Karpas-422 (cell line): Measurements from ENCODE around the gene WDR64. TPM values are rescaled to one million over a fixed set of nuclear protein-coding genes. Genes with fewer than 3 reads are reported as not detected.

ENCODE experiments used
- DNase-seq: peaks from one replicate; pipeline ENCODE4 v3.0.0-alpha.2; 2015
- H2AFZ ChIP-seq: fragments of 200-600 bp; sonication (generic); 2 replicates; pipeline ENCODE4 v1.6.1; 2014; ENCODE audit warnings: antibody characterized with exemption, low read length, mixed read lengths
- H3K27ac ChIP-seq: fragments of 200-600 bp; sonication (generic); 2 replicates; pipeline ENCODE4 v1.5.1; 2014; ENCODE audit warnings: mild to moderate bottlenecking, low read length, moderate library complexity
- H3K27me3 ChIP-seq: fragments of 200-600 bp; sonication (generic); 2 replicates; pipeline ENCODE4 v1.6.1; 2014; ENCODE audit warnings: low read length, mixed read lengths
- H3K36me3 ChIP-seq: fragments of 200-600 bp; sonication (generic); 2 replicates; pipeline ENCODE4 v1.6.1; 2014; ENCODE audit warnings: low read length, mixed read lengths; ENCODE audit not compliant: insufficient read depth
- H3K4me1 ChIP-seq: fragments of 200-600 bp; sonication (generic); 2 replicates; pipeline ENCODE4 v1.6.1; 2014; ENCODE audit warnings: mild to moderate bottlenecking, low read length, mixed read lengths
- H3K4me2 ChIP-seq: fragments of 200-600 bp; sonication (generic); 2 replicates; pipeline ENCODE4 v1.6.1; 2014; ENCODE audit warnings: low read length, low read depth, mild to moderate bottlenecking; ENCODE audit not compliant: poor library complexity, severe bottlenecking
- H3K4me3 ChIP-seq: fragments of 200-600 bp; sonication (generic); 2 replicates; pipeline ENCODE4 v1.5.1; 2014; ENCODE audit warnings: mild to moderate bottlenecking, antibody characterized with exemption, low read length, mixed read lengths
- H3K79me2 ChIP-seq: fragments of 200-600 bp; sonication (generic); 2 replicates; pipeline ENCODE4 v1.6.1; 2014; ENCODE audit warnings: mild to moderate bottlenecking, low read length, mixed read lengths
- H3K9ac ChIP-seq: fragments of 200-600 bp; sonication (generic); 2 replicates; pipeline ENCODE4 v1.6.0; 2014; ENCODE audit warnings: low read length
- H3K9me2 ChIP-seq: fragments of 200-600 bp; sonication (generic), shearing (Covaris generic); replicated peaks from 2 replicates; pipeline ENCODE4 v1.6.0; 2014; ENCODE audit warnings: mild to moderate bottlenecking, low read length, moderate library complexity; ENCODE audit not compliant: insufficient read depth
- H3K9me3 ChIP-seq: fragments of 300-700, 200-600 bp; sonication (generic); 2 replicates; pipeline ENCODE4 v1.6.1; 2014; ENCODE audit warnings: low read length, mixed read lengths
- H4K20me1 ChIP-seq: fragments of 200-600 bp; sonication (generic); 2 replicates; pipeline ENCODE4 v1.6.1; 2014; ENCODE audit warnings: mild to moderate bottlenecking, antibody characterized with exemption, low read length, low read depth; ENCODE audit not compliant: insufficient read depth
- total RNA-seq: library from RNA; depleted of rRNA; stranded (reverse); fragments of >200 nt; shearing (Covaris generic); gene quantifications from 2 replicates; pipeline ENCODE4 v1.2.3, GENCODE V29; 2014; ENCODE audit warnings: low replicate concordance

WDR64 gene
- total RNA-seq, 1 experiment from 2014 or later = not detected

DNA sequence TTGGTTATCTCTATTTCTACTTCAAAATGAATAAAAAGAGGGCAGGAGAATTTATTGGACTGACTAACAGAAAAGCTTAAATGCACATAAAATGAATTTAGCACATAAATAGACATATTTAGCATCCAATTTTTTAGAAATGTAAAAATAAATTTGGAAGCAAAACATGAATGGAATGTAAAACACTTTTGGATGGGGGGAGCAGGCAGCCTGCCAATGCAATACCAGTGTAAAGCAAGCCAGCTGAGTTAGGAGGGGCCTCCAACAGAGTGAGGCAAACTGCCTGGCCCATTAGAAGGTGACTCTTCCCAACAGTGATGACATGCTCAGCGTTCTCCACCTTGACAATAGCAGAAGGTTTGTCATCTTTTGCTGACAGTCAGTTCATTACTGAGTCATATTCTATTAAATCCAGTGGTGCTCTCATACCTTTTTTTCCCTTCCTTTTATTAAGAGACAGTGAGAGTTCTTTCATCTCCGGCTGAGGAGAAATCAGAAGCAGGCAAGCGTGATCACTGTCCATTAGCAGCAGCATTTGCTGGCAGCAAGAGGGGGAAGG is 176.5 kb downstream of the WDR64 start:
- no peak for DNase-seq
- Histone ChIP-seq H3K27ac (no peak overlapping the region), H3K79me2 (no peaks in the 10 kb centered on the region), H3K9me3 (no peaks in the 10 kb centered on the region), H3K4me2 (no peak overlapping the region), H4K20me1 (no peaks in the 10 kb centered on the region), H3K36me3 (no peaks in the 10 kb centered on the region), H3K4me3 (no peak overlapping the region), H3K4me1 (no peaks in the 10 kb centered on the region), H3K9me2 (no peaks in the 10 kb centered on the region), H2AFZ (no peak overlapping the region), H3K9ac (no peak overlapping the region), H3K27me3 (no peaks in the 10 kb centered on the region)

GRCh38 chr1:241829468-241829867 is 177.4 kb downstream of the WDR64 start:
- no peak for DNase-seq
- H3K36me3 ChIP-seq = no peaks in the 10 kb centered on the region
- H3K9me2 ChIP-seq = no peaks in the 10 kb centered on the region
- H3K27me3 ChIP-seq = no peaks in the 10 kb centered on the region
- no peaks in the 10 kb centered on the region for H3K4me1 ChIP-seq
- no peak overlapping the region for H2AFZ ChIP-seq
- H3K4me3 ChIP-seq = no peak overlapping the region
- no peak overlapping the region for H3K4me2 ChIP-seq
- no peaks in the 10 kb centered on the region for H3K9me3 ChIP-seq
- H4K20me1 ChIP-seq = no peaks in the 10 kb centered on the region
- no peak overlapping the region for H3K9ac ChIP-seq
- H3K79me2 ChIP-seq = no peaks in the 10 kb centered on the region
- H3K27ac ChIP-seq = no peak overlapping the region

- H3K9me3 ChIP-seq = no peaks in the 10 kb centered on the region
- no peak overlapping the region for H2AFZ ChIP-seq
- DNase-seq = peak; percentile 49
- H3K9ac ChIP-seq = no peak overlapping the region
- no peak overlapping the region for H3K4me2 ChIP-seq
- no peak overlapping the region for H3K27ac ChIP-seq
- no peaks in the 10 kb centered on the region for H4K20me1 ChIP-seq
- no peaks in the 10 kb centered on the region for H3K27me3 ChIP-seq
- H3K36me3 ChIP-seq = no peaks in the 10 kb centered on the region
- H3K4me1 ChIP-seq = no peaks in the 10 kb centered on the region
- no peaks in the 10 kb centered on the region for H3K79me2 ChIP-seq
- no peaks in the 10 kb centered on the region for H3K9me2 ChIP-seq
- no peak overlapping the region for H3K4me3 ChIP-seq
These were observed 182.8 kb downstream of the WDR64 start for GRCh38 chr1:241834733-241835377.

GRCh38 chr1:241836941-241837340 is 184.9 kb downstream of the WDR64 start:
- Histone ChIP-seq H3K9ac (no peak overlapping the region), H3K27ac (no peak overlapping the region), H3K36me3 (no peaks in the 10 kb centered on the region), H3K4me2 (no peak overlapping the region), H3K4me3 (no peak overlapping the region), H3K4me1 (peaks cover under 1% of the 10 kb centered on the region; the same call in 1 of the 2 replicates), H3K9me3 (no peaks in the 10 kb centered on the region), H4K20me1 (no peaks in the 10 kb centered on the region), H3K9me2 (no peaks in the 10 kb centered on the region), H3K27me3 (no peaks in the 10 kb centered on the region), H3K79me2 (no peaks in the 10 kb centered on the region), H2AFZ (no peak overlapping the region)
- DNase-seq = no peak

DNA sequence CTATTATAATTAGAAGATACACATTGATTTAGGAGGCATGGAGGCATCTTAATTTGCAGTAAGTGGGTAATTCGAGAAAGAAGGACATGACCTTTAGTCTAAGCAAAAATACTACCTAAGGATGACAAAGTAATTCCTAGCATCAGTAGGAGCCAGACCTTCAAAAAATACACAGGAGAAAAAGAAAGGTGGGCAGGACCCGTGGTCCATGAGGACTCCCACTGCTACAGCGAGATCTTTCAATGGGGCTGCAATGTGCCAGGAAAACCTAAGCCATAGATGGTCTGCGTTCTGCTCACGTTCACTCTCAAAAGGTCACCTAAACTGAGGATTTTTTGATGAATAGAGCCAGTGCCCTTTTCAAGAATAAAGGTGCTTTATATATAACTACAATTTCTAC is 185.3 kb downstream of the WDR64 start:
- H3K27me3 ChIP-seq = no peaks in the 10 kb centered on the region
- H3K36me3 ChIP-seq = no peaks in the 10 kb centered on the region
- H3K27ac ChIP-seq = no peak overlapping the region
- H2AFZ ChIP-seq = no peak overlapping the region
- no peaks in the 10 kb centered on the region for H3K79me2 ChIP-seq
- peaks cover 5% of the 10 kb centered on the region for H3K4me1 ChIP-seq
- H3K9me3 ChIP-seq = no peaks in the 10 kb centered on the region
- H3K4me2 ChIP-seq = no peak overlapping the region
- H4K20me1 ChIP-seq = no peaks in the 10 kb centered on the region
- H3K4me3 ChIP-seq = no peak overlapping the region
- no peaks in the 10 kb centered on the region for H3K9me2 ChIP-seq
- H3K9ac ChIP-seq = no peak overlapping the region
- DNase-seq = no peak

GRCh38 chr1:241837901-241838300 is 185.8 kb downstream of the WDR64 start:
- no peak overlapping the region for H2AFZ ChIP-seq

GRCh38 chr1:241838897-241839296 is 186.8 kb downstream of the WDR64 start:
- Histone ChIP-seq H3K79me2 (no peaks in the 10 kb centered on the region), H3K9me3 (no peaks in the 10 kb centered on the region), H3K27me3 (no peaks in the 10 kb centered on the region), H3K36me3 (no peaks in the 10 kb centered on the region), H3K9me2 (no peaks in the 10 kb centered on the region), H2AFZ (no peak overlapping the region), H3K27ac (no peak overlapping the region), H4K20me1 (no peaks in the 10 kb centered on the region), H3K9ac (no peak overlapping the region), H3K4me1 (peaks cover 11% of the 10 kb centered on the region), H3K4me2 (no peak overlapping the region), H3K4me3 (no peak overlapping the region)
- DNase-seq = no peak

More at GRCh38 chr1:241837901-241838300, 185.8 kb downstream of the WDR64 start:
- Histone ChIP-seq H3K27me3 (no peaks in the 10 kb centered on the region), H3K9me2 (no peaks in the 10 kb centered on the region), H3K36me3 (no peaks in the 10 kb centered on the region), H3K9ac (no peak overlapping the region), H4K20me1 (no peaks in the 10 kb centered on the region), H3K4me1 (peaks cover 10% of the 10 kb centered on the region), H3K4me3 (no peak overlapping the region), H3K27ac (no peak overlapping the region), H3K4me2 (no peak overlapping the region), H3K9me3 (no peaks in the 10 kb centered on the region), H3K79me2 (no peaks in the 10 kb centered on the region)
- DNase-seq = no peak

GRCh38 chr1:241839369-241839979 is 187.4 kb downstream of the WDR64 start:
- H3K9me2 ChIP-seq = no peaks in the 10 kb centered on the region
- DNase-seq = no peak
- no peaks in the 10 kb centered on the region for H4K20me1 ChIP-seq
- H3K27ac ChIP-seq = no peak overlapping the region
- peaks cover 11% of the 10 kb centered on the region for H3K4me1 ChIP-seq
- no peak overlapping the region for H3K9ac ChIP-seq
- no peaks in the 10 kb centered on the region for H3K27me3 ChIP-seq
- no peaks in the 10 kb centered on the region for H3K9me3 ChIP-seq
- H3K36me3 ChIP-seq = no peaks in the 10 kb centered on the region
- no peaks in the 10 kb centered on the region for H3K79me2 ChIP-seq
- no peak overlapping the region for H3K4me2 ChIP-seq
- no peak overlapping the region for H2AFZ ChIP-seq
- no peak overlapping the region for H3K4me3 ChIP-seq
